ENCODE results near the gene ZSWIM4.
A peak's percentile ranks its signal among the peaks of the same experiment; 100 is the strongest.

The ZSWIM4 gene

GRCh38 chr19:13797058-13797440, 1.8 kb downstream of the ZSWIM4 start:
- Histone ChIP-seq H3K36me3 (no peaks in the 10 kb centered on the region), H3K27me3 (no peaks in the 10 kb centered on the region), H3K4me3 (peak overlapping the region in 1 of 2 donors; percentile 68), H3K9me3 (no peaks in the 10 kb centered on the region), H3K27ac (peak overlapping the region; percentile 88), H3K4me1 (peaks cover 0 to 54% (median 34%) of the 10 kb centered on the region in 4 donors)
- intact Hi-C loops (cut with DNase I; ENCODE audit: low total_unique reads) = loop anchor here (5.0 kb wide), 1 partner anchor 35 kb away; no protein-coding TSS in a partner anchor
- no peak for DNase-seq
- no peak for TF ChIP-seq CTCF (IDR thresholded peaks at IDR 0.05)

DNA sequence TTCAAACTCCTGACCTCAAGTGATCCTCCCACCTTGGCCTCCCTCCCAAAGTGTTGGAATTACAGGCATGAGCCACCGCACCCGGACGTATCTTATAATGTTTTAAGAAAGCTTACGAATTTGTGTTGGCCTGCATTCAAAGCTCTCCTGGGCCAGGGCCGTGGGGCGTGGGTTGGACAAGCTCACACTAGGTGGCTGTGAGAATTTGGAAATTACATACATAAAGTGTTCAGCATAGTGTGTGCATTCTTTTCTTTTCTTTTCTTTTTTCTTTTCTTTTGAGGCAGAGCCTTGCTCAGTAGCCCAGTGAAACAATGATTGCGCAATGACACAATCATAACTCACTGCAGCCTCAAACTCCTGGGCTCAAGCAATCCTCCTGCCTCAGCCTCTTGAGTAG, 2.6 kb downstream of the ZSWIM4 start:
- Histone ChIP-seq H3K27ac (peak overlapping the region; percentile 88), H3K4me3 (no peak overlapping the region), H3K4me1 (peaks cover 0 to 52% (median 34%) of the 10 kb centered on the region in 4 donors), H3K27me3 (no peaks in the 10 kb centered on the region), H3K36me3 (no peaks in the 10 kb centered on the region), H3K9me3 (no peaks in the 10 kb centered on the region)
- peak in 1 of 2 donors; percentile 49 for DNase-seq
- no peak for TF ChIP-seq CTCF (IDR thresholded peaks at IDR 0.05)
- intact Hi-C loops (cut with DNase I; ENCODE audit: low total_unique reads) = loop anchor here (5.0 kb wide), 1 partner anchor 34 kb away; no protein-coding TSS in a partner anchor

DNA sequence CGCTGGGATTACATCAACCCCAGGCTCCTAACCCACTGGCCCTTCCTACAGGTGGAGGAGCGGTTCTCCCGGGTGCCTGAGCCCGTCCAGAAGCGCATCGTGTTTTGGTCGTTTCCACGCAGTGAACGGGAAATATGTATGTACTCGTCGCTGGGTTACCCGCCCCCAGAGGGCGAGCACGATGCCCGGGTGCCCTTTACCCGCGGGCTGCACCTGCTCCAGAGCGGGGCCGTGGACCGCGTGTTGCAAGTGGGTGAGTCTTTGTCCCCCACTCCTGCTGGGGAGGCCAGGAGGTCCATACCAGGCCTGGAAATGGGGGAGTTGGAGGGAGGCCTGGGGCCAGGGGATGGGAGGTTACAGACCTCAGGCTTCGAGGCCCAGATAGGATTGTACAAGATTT, 4.4 kb downstream of the ZSWIM4 start:
- H3K9me3 ChIP-seq = no peaks in the 10 kb centered on the region
- peaks cover 0 to 3% (median 0%) of the 10 kb centered on the region in 3 donors for H3K36me3 ChIP-seq
- no peak for DNase-seq
- intact Hi-C loops (cut with DNase I; ENCODE audit: low total_unique reads) = loop anchor here (5.0 kb wide), 1 partner anchor 33 kb away; no protein-coding TSS in a partner anchor
- H3K4me1 ChIP-seq = peaks cover 0 to 35% (median 26%) of the 10 kb centered on the region in 4 donors
- TF ChIP-seq CTCF (IDR thresholded peaks at IDR 0.05) = no peak
- H3K27me3 ChIP-seq = no peaks in the 10 kb centered on the region
- no peak overlapping the region for H3K27ac ChIP-seq
- H3K4me3 ChIP-seq = no peak overlapping the region

- Histone ChIP-seq H3K4me3 (no peak overlapping the region), H3K27me3 (no peaks in the 10 kb centered on the region), H3K36me3 (peaks cover 0 to 31% (median 0%) of the 10 kb centered on the region in 3 donors), H3K27ac (no peak overlapping the region), H3K9me3 (no peaks in the 10 kb centered on the region), H3K4me1 (peaks cover 0 to 9% (median 3%) of the 10 kb centered on the region in 4 donors)
- no peak for DNase-seq
- TF ChIP-seq CTCF (IDR thresholded peaks at IDR 0.05) = no peak
- intact Hi-C loops (cut with DNase I; ENCODE audit: low total_unique reads) = no loop called here
Measured at GRCh38 chr19:13803038-13803437, 7.8 kb downstream of the ZSWIM4 start.

GRCh38 chr19:13804830-13805683, 9.8 kb downstream of the ZSWIM4 start:
- Histone ChIP-seq H3K4me1 (no peaks in the 10 kb centered on the region), H3K36me3 (peaks cover 6 to 49% (median 10%) of the 10 kb centered on the region in 3 donors), H3K9me3 (no peaks in the 10 kb centered on the region), H3K27ac (no peak overlapping the region), H3K27me3 (no peaks in the 10 kb centered on the region), H3K4me3 (no peak overlapping the region)
- TF ChIP-seq CTCF (IDR thresholded peaks at IDR 0.05) = peak in 1 of 2 experiments; percentile 35
- no peak for DNase-seq
- intact Hi-C loops (cut with DNase I; ENCODE audit: low total_unique reads) = no loop called here

Measured in tibial artery (tissue), 4 donors.